BLaER1 (cell line): ENCODE results near the gene LPIN3.

Experiments used
- H3K27ac ChIP-seq: shearing (Covaris generic); formaldehyde crosslinking; 2 replicates; pipeline ENCODE4 v1.8.1; 2022
- H3K27me3 ChIP-seq: shearing (Covaris generic); formaldehyde crosslinking; 2 replicates; pipeline ENCODE4 v1.8.1; 2022
- H3K36me3 ChIP-seq: shearing (Covaris generic); formaldehyde crosslinking; 2 replicates; pipeline ENCODE4 v1.8.1; 2022
- H3K4me1 ChIP-seq: shearing (Covaris generic); formaldehyde crosslinking; 2 replicates; pipeline ENCODE4 v1.8.1; 2022
- H3K4me2 ChIP-seq: shearing (Covaris generic); formaldehyde crosslinking; 2 replicates; pipeline ENCODE4 v1.8.1; 2022
- H3K4me3 ChIP-seq: shearing (Covaris generic); formaldehyde crosslinking; 2 replicates; pipeline ENCODE4 v1.8.1; 2022
- H3K9ac ChIP-seq: shearing (Covaris generic); formaldehyde crosslinking; 2 replicates; pipeline ENCODE4 v1.8.1; 2022
- H3K9me3 ChIP-seq: shearing (Covaris generic); formaldehyde crosslinking; 2 replicates; pipeline ENCODE4 v1.8.1; 2022
- H4K20me1 ChIP-seq: shearing (Covaris generic); formaldehyde crosslinking; 2 replicates; pipeline ENCODE4 v1.8.1; 2022
- Cebpa-rat ChIP-seq: shearing (Covaris generic); IDR thresholded peaks from 2 replicates; pipeline ENCODE4 v1.8.1; 2022

The LPIN3 gene

GRCh38 chr20:41358230-41358629 is 17.6 kb downstream of the LPIN3 start:
- H3K36me3 ChIP-seq, result no peaks in the 10 kb centered on the region
- H4K20me1 ChIP-seq, result no peaks in the 10 kb centered on the region
- no peaks in the 10 kb centered on the region for H3K9me3 ChIP-seq
- no peak overlapping the region for H3K27ac ChIP-seq
- no peak overlapping the region for H3K4me2 ChIP-seq
- H3K4me1 ChIP-seq, result no peaks in the 10 kb centered on the region
- H3K9ac ChIP-seq, result no peak overlapping the region
- H3K4me3 ChIP-seq, result no peak overlapping the region
- TF ChIP-seq Cebpa-rat, result no peak
- H3K27me3 ChIP-seq, result no peaks in the 10 kb centered on the region

GRCh38 chr20:41358717-41359116 is 18.1 kb downstream of the LPIN3 start:
- no peak overlapping the region for H3K9ac ChIP-seq
- H3K9me3 ChIP-seq, result no peaks in the 10 kb centered on the region
- H3K4me1 ChIP-seq, result no peaks in the 10 kb centered on the region
- H3K27me3 ChIP-seq, result no peaks in the 10 kb centered on the region; the same call in 1 of the 2 replicates
- no peak overlapping the region for H3K4me2 ChIP-seq
- no peaks in the 10 kb centered on the region for H4K20me1 ChIP-seq
- no peak overlapping the region for H3K27ac ChIP-seq
- no peak for TF ChIP-seq Cebpa-rat
- H3K36me3 ChIP-seq, result no peaks in the 10 kb centered on the region
- no peak overlapping the region for H3K4me3 ChIP-seq

- no peaks in the 10 kb centered on the region for H3K9me3 ChIP-seq
- H4K20me1 ChIP-seq, result no peaks in the 10 kb centered on the region; the same call in 1 of the 2 replicates
- H3K4me1 ChIP-seq, result no peaks in the 10 kb centered on the region
- no peak overlapping the region for H3K27ac ChIP-seq
- H3K27me3 ChIP-seq, result peaks cover 7% of the 10 kb centered on the region
- H3K36me3 ChIP-seq, result no peaks in the 10 kb centered on the region
- TF ChIP-seq Cebpa-rat, result no peak
- no peak overlapping the region for H3K9ac ChIP-seq
- H3K4me2 ChIP-seq, result no peak overlapping the region
- H3K4me3 ChIP-seq, result no peak overlapping the region
Observed at GRCh38 chr20:41359541-41360011, 19.0 kb downstream of the LPIN3 start.

- H3K4me3 ChIP-seq, result no peak overlapping the region
- H3K27me3 ChIP-seq, result peaks cover 22% of the 10 kb centered on the region
- no peak overlapping the region for H3K27ac ChIP-seq
- H3K9ac ChIP-seq, result no peak overlapping the region
- no peak overlapping the region for H3K4me2 ChIP-seq
- H3K9me3 ChIP-seq, result peaks cover 4% of the 10 kb centered on the region
- no peaks in the 10 kb centered on the region for H3K36me3 ChIP-seq
- no peak for TF ChIP-seq Cebpa-rat
- no peaks in the 10 kb centered on the region; the same call in 1 of the 2 replicates for H4K20me1 ChIP-seq
- H3K4me1 ChIP-seq, result no peaks in the 10 kb centered on the region
Observed at GRCh38 chr20:41360831-41361756, 20.5 kb downstream of the LPIN3 start.

- Histone ChIP-seq H3K9ac (no peak overlapping the region), H4K20me1 (no peaks in the 10 kb centered on the region; the same call in 1 of the 2 replicates), H3K4me3 (no peak overlapping the region), H3K4me2 (no peak overlapping the region), H3K36me3 (no peaks in the 10 kb centered on the region), H3K4me1 (no peaks in the 10 kb centered on the region), H3K27ac (no peak overlapping the region), H3K9me3 (peaks cover 14% of the 10 kb centered on the region), H3K27me3 (peaks cover 32% of the 10 kb centered on the region)
- TF ChIP-seq Cebpa-rat, result no peak
Observed at GRCh38 chr20:41361757-41362747, 21.4 kb downstream of the LPIN3 start.

GRCh38 chr20:41362748-41363140 is 22.1 kb downstream of the LPIN3 start:
- H4K20me1 ChIP-seq, result no peaks in the 10 kb centered on the region; the same call in 1 of the 2 replicates
- no peak for TF ChIP-seq Cebpa-rat
- H3K4me1 ChIP-seq, result no peaks in the 10 kb centered on the region
- peaks cover 39% of the 10 kb centered on the region for H3K27me3 ChIP-seq
- H3K9me3 ChIP-seq, result peaks cover 21% of the 10 kb centered on the region
- no peak overlapping the region for H3K27ac ChIP-seq
- no peak overlapping the region for H3K9ac ChIP-seq
- H3K36me3 ChIP-seq, result no peaks in the 10 kb centered on the region
- H3K4me2 ChIP-seq, result no peak overlapping the region
- no peak overlapping the region for H3K4me3 ChIP-seq

- Histone ChIP-seq H3K4me1 (no peaks in the 10 kb centered on the region), H4K20me1 (no peaks in the 10 kb centered on the region; the same call in 1 of the 2 replicates), H3K4me2 (no peak overlapping the region), H3K36me3 (no peaks in the 10 kb centered on the region), H3K4me3 (no peak overlapping the region), H3K27ac (no peak overlapping the region), H3K9ac (no peak overlapping the region), H3K9me3 (peaks cover 24% of the 10 kb centered on the region), H3K27me3 (peaks cover 44% of the 10 kb centered on the region)
- TF ChIP-seq Cebpa-rat, result no peak
Observed at GRCh38 chr20:41363601-41364000, 23.0 kb downstream of the LPIN3 start.

GRCh38 chr20:41364236-41364855 is 23.7 kb downstream of the LPIN3 start:
- Histone ChIP-seq H3K36me3 (no peaks in the 10 kb centered on the region), H3K9ac (no peak overlapping the region), H3K4me2 (no peak overlapping the region), H4K20me1 (no peaks in the 10 kb centered on the region; the same call in 1 of the 2 replicates), H3K27ac (no peak overlapping the region), H3K9me3 (peaks cover 24% of the 10 kb centered on the region), H3K27me3 (peaks cover 44% of the 10 kb centered on the region), H3K4me1 (no peaks in the 10 kb centered on the region), H3K4me3 (no peak overlapping the region)
- TF ChIP-seq Cebpa-rat, result no peak

GRCh38 chr20:41364967-41365765 is 24.5 kb downstream of the LPIN3 start:
- TF ChIP-seq Cebpa-rat, result no peak
- Histone ChIP-seq H3K36me3 (no peaks in the 10 kb centered on the region), H3K4me1 (no peaks in the 10 kb centered on the region), H3K4me3 (no peak overlapping the region), H4K20me1 (no peaks in the 10 kb centered on the region; the same call in 1 of the 2 replicates), H3K4me2 (no peak overlapping the region), H3K9me3 (peaks cover 24% of the 10 kb centered on the region), H3K27me3 (peaks cover 44% of the 10 kb centered on the region), H3K9ac (no peak overlapping the region), H3K27ac (no peak overlapping the region)
